Transverse colon (tissue), 4 donors: Measurements from ENCODE around the gene FAM241A.

Experiments used
- EP300 ChIP-seq: sonication (generic); formaldehyde crosslinking; IDR thresholded peaks from one replicate; pipeline ENCODE4 v1.6.1; 2017; ENCODE audit warnings: antibody characterized with exemption, low read depth
- POLR2A ChIP-seq: fragments of 450-650 bp; IDR thresholded peaks from one replicate; pipeline ENCODE4 v1.6.1; 2016; ENCODE audit warnings: antibody characterized with exemption, mild to moderate bottlenecking, moderate library complexity
- POLR2AphosphoS5 ChIP-seq, 3 donors: sonication (generic); formaldehyde crosslinking; IDR thresholded peaks; one replicate each; pipeline ENCODE4 v1.6.1; 2016; ENCODE audit warnings: antibody characterized with exemption in 3 of 3
- TF ChIP-seq, protein P1 (sequence below), 5 experiments: fragments of 200-600 bp in 3 of 5; fragments of 450-650 bp in 2 of 5; sonication (generic) in 3 of 5; IDR thresholded peaks; 1 replicate in 2 of 5; 2 replicates in 3 of 5; pipeline ENCODE4 v1.5.1; 2016 to 2017; ENCODE audit warnings: antibody characterized with exemption in 5 of 5, inconsistent platforms in 3 of 5, mild to moderate bottlenecking in 2 of 5, moderate library complexity in 1 of 5

DNA sequence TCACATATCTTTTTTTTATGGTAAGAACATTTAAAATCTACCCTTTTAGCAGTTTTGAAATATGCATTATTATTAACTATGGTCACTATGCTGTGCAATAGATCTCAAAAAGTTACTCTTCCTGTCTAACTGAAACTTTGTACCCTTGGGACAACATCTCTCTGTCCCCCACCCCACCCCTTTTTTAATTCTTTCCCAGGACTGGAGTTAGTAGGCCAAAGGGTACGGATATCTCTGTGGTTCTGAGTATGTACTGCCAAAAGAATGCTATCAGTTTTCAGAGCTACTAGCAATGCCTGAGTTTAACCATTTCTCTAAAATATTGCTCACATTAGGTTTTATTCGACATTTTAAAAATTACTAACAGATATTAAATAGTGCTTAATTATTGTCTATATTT lies 4.7 kb upstream of the FAM241A start:
- TF ChIP-seq POLR2AphosphoS5 (IDR thresholded peaks at IDR 0.05): no peak
- TF ChIP-seq, protein P1, sequence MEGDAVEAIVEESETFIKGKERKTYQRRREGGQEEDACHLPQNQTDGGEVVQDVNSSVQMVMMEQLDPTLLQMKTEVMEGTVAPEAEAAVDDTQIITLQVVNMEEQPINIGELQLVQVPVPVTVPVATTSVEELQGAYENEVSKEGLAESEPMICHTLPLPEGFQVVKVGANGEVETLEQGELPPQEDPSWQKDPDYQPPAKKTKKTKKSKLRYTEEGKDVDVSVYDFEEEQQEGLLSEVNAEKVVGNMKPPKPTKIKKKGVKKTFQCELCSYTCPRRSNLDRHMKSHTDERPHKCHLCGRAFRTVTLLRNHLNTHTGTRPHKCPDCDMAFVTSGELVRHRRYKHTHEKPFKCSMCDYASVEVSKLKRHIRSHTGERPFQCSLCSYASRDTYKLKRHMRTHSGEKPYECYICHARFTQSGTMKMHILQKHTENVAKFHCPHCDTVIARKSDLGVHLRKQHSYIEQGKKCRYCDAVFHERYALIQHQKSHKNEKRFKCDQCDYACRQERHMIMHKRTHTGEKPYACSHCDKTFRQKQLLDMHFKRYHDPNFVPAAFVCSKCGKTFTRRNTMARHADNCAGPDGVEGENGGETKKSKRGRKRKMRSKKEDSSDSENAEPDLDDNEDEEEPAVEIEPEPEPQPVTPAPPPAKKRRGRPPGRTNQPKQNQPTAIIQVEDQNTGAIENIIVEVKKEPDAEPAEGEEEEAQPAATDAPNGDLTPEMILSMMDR (IDR thresholded peaks at IDR 0.05): no peak
- TF ChIP-seq EP300: no peak
- TF ChIP-seq POLR2A: no peak
